Stimulated activated CD4-positive, alpha-beta T cell treated with anti-CD3 and anti-CD28 coated beads, Interleukin-12 subunit alpha, Interleukin-12 subunit beta, amount 100 ng/mL, for 24 hours (primary cell): ENCODE data around the gene PPP1R15B.

ENCODE experiments used
- DNase-seq, 2 experiments: peaks; one replicate each; pipeline ENCODE4 v3.0.0-alpha.2; 2020; ENCODE audit warnings: low read depth in 2 of 2

The PPP1R15B gene

DNA sequence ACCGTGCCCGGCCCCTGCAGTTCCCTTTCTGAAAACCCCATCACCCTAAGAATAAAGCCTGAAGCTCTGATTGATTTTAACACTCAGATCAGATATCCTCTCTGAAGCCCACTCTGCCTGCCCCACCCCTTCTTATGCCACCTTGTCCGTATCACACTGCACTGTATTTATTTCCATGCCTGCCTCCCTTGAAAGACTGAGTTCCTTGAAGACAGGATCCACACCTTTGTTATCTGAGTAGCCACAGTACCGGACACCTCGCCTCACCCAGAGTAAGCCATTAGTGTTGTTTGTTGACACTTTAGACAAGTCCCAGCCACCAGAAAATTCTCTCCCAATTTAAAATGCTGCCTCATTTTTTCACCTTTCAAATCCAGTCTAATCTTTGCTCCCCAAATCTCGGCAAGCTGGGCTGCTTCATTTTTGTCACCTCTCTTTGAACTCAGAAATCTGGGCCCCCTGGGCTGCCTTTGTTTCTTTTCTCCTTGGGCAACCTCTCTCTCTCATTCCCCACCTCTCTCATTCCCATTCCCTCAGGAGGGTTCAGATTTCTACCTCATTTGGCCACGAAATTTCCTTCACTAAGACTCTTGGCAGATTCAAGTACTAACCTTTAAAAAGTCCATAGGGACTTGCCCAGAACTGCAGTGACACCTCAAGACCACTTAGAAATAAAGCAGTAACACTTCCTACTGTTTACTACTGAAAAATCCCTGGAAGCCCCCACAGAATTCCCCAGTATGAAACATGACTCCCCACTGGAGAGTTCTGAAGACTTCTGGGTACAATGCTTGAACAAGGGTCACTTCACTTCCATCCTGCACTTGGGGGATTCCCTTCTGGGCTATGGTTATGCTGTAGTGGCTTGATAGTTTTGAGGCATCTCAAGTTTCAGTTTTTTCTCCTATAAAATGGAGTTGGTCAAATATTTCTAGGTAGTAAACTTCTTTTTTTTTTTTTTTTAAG is 8.7 kb upstream of the PPP1R15B start:
- no peak for DNase-seq

DNA sequence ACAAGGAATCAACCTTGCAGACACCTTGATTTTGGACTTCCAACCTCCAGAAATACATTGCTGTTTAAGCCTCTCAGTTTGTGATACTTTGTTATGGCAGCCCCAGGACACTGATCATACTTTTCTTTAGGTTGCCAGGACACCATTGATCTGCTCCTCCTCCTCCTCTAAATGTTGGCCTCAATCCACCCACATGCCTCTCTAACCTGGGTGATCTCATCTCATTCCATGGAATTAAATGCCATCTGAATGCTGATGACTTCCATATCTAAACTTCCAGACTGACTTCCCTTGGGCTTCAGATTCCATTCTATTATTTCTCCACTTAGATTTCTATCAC is 7.4 kb upstream of the PPP1R15B start:
- DNase-seq: no peak

DNA sequence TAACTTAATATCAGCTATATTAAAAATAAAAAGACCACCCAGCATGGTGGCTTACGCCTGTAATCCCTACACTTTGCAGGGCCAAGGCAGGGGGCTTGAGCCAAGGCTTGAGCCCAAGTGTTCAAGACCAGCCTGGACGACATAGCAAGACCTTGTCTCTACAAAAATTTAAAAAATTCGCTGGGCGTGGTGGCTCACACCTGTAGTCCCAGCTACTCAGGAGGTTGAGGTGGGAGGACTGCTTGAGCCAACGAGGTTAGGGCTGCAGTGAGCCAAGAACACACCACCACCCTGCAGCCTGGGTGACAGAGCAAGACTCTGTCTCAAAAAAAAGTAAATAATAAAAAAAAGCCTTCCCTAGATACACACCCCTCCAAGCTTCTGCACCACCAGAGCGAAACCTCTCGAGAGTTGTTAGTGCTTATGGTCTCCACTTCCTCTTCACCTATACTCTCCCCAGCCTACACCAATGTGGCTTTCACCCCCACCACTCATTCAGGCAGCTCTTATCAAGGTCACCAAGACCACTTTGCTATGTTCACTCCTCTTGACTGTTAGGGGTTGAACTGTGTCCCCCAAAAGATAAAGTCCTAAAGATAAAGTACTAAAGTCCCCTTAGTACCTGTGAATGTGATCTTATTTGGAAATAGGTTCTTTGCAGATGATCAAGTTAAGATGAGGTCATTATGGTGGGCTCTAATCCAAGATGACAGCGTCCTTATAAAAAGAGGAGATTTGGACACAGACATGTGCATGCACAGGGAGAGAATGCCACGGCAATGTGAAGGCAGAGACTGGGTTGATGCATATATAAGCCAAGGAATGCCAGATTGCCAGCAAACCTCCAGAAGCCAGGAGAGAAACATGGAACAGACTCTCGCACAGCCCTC is 6.8 kb upstream of the PPP1R15B start:
- no peak for DNase-seq

DNA sequence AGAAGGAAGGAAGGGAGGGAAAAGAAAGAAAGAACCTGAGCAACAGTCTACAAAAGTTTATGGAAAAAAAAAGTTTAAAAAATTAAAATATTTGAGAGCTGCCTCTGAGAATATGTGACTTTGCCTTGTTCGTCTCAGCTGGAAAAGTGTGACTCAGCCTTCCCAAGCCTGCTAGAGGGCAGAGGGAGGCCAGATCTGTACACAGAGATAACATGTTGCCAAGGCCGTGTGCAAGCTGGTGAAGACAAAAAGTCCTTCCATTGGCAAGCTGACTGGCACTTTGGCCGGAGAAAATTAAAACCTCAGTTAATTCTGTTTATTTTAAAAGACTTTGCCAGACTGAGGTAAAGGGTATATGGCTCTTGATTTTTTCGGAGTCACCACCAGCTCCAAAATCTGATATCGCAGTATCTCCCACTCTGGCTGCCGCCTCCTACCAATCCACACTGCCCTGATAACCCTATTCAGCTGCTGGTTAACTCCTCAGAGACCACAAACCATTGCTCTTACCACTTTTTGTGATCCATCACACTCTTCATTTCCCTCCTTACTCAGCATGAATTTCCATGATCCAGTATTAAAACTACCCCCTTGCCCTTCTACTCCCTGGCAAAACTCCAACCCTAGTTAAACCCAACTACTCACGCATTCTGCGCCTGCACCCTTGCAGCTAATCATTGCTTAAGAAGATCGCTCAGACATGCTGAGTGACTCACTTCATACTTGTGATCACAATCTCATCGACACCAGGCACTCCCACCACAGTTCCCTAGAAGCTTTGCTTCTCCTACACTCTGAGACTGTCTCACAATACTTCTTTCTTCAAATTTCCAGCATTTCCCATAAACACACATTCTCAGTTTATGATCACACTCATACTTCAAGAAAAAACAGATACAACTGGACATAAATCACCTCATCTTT is 5.7 kb upstream of the PPP1R15B start:
- no peak for DNase-seq

DNA sequence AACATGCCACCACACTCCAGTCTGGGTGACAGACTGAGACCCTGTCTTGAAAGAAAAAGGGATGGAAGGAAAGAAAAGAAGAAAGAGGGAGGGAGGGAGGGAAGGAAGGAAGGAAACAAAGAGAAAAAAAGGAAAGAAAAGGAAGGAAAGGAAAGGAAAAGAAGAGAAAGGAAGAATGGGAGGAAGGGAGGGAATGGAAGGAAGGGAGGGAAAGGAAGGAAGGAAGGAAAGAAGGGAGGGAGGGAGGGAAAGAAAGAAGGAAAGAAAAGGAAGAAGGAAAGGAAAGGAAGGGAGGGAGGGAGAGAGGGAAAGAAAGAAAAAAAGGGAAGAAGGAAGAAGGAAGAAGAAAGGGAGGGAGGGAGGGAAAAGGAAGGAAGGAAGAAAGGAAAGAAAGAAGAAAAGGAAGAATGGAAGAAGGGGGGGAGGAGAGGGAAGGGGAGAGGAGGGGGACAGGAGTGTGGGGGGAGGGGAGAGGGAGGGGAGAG is 5.0 kb upstream of the PPP1R15B start:
- DNase-seq: no peak

DNA sequence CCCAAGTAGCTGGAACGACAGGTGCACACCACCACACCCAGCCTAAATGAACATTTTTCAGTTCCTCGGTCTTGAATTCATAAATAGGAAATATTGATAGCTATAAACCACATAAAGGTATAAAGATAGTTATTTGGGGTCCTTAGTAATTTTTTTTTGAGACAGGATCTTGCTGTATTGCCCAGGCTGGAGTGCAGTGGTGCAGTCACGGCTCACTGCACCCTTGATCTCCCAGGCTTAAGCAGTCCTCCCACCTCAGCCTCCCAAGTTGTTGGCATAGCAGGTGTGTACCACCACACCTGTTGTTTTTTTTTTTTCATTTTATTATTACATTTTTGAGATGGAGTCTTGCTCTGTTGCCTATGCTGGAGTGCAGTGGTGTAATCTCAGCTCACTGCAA is 3.7 kb upstream of the PPP1R15B start:
- DNase-seq: no peak

DNA sequence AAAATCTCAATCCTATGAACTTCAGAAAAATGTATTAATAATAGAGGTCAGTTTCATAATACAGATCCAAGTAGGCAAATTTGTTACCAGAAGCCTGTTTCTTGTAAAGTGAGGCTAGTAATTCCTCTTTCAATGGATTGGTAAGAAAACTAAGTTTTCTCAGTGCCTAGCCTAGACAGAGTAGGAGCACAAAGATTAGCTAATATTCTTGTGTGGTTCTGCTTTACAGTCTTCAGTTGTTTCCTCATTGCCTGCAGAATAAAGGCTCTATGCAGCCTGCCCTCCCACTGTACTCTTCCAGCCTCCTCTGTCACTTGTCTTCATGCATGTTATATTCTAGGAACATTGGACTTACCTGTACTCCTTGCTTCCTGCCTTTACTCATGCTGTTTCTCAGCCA is 2.4 kb upstream of the PPP1R15B start:
- no peak for DNase-seq

DNA sequence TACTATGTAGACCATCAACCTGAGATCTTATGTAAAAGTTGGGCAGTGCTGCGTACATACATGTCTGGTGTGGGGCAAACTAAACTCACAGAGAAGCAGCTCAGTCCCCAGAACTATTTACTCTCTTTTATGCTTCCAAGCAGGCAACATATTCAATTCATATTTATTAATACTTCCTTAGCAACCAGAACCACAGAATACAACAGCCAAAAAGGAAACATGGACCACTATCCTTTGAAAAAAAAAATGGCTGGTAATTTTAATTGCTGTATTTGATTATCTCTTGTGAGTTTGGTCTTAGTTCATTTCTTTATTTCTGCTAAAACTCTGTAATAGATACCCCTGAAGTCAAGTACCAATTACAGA is 1.5 kb upstream of the PPP1R15B start:
- no peak for DNase-seq

DNA sequence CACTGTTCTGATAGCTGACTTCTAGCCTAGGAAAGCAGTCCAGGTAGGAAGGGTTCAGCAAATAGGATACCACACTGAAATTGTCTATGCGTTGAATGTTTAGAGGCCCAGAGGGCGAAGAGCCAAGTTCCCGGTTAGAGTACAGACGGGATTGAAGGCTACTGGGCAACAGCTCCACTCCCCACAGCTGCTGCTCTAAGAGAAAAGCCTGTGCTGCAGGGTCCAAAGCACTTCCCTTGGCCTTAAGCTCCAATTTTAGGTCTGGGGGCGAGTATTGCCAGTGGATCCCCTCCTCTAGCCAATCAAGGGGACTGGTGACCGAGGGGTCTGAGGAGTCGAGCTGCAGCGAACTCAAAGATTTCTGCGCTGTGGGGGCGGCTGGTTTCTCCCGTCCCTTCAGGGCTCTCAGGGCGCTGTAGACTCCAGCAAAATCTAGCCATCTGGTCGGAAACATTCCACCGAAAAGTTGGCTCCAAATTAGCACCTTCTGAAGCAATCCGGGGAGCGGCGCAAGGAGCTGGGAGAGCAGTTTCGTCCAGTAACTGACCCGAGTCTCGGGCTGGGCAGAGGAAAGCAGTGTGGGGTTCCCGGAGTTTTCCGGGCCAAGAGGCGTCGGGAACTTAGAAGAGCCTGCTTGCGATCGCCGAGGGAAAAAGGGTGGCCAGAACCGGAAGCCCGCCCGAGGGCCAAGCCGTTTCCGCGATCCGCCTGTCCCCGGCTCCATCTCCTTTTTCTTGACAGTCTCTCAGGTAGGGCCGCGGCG is 748 bp downstream of the PPP1R15B start:
- no peak for DNase-seq

DNA sequence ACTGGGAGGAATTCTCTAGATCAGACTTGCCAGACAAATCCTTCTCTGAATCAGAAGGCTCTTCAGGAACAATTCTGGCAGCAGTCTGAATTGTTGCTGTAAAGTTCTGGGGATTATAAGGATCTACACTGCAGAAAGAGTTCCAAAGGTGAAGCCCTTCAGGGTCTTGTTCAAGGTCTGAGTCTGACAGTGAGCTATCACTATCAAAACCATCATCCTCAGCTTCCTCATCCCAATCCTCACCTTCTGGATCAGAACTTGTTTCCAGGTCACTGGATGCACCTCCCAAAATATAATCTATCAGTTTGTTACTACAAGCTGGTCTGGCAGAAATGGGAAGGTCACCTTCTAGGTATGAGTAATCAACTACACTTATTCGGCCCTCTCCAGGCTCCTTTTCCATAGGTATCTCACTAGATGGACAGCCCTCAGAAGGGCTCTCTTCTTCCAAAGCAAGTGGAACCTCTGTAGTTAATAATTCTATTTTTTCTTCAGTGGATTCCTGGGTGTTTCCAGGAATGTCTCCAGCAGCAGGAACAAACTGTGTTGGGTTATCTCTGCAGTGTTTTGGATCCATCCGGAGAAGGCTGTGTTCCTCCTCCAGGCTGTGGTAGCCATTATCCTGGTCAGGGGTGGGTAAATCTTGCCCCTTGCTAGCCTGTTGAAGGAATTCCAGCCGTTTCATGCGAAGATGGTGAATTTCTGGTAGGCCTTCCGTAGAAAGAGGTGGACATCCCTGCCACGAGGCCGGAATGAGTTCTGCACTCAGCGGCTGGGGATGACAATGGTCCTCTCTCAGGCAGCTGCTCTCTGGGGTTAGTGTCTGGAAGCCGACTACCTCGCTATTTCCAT is 1.6 kb downstream of the PPP1R15B start:
- DNase-seq: no peak

DNA sequence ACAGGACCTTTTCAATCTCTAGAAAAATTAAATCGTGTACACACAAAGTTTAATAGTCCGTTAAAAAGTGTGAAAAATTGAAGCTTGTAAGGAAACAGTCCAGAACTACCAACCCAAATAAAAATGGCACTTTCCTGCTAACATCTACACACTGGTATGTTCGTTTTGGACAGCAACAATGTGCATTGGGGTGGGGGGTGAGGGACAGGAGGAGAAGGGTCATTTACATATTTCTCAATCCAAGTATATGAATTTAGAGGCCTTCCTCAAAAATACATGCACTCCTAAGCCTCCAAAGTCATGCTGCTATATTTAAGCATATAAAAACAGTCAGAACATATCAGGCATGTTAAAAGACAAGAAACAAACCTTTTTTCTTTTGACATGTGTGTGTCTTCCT is 2.5 kb downstream of the PPP1R15B start:
- no peak for DNase-seq

DNA sequence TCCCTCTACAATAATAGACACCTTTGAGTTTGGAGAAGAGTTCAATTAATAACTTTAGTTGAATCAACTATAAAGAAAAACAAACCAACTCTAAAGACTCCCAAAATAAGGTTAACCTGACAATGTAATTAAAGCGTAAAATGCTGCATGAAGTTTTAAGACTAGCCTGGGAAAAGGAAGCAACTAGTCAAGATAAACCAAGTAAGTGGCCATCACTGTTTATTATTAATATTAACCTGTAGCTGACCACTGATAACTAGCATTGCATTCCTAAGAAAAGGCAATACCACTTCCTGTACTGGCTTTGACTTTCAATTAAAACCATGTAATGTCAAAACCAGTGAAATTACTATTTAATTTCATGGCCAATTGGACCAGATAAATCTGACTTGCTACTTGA is 3.0 kb downstream of the PPP1R15B start:
- no peak for DNase-seq

DNA sequence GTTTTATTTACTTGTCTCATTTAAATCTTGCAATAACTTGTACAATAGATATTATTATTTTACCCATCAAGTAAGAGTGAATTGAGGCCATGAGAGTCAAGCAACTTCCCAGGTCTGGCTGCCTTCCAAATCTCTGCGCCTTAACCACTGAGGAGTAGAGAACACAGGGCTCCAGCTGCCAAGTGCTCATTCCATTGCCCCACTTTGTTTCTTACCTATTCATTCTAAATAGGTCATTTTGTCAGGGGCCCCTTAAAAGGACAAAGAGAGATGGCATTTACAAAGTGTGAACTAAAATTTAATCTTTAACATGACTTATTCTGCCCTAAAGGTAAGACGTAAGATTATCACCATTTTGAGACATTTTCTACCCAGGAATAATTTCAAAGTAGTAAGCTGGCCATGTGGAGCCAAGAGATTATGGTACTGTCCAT is 3.5 kb downstream of the PPP1R15B start:
- DNase-seq: no peak

DNA sequence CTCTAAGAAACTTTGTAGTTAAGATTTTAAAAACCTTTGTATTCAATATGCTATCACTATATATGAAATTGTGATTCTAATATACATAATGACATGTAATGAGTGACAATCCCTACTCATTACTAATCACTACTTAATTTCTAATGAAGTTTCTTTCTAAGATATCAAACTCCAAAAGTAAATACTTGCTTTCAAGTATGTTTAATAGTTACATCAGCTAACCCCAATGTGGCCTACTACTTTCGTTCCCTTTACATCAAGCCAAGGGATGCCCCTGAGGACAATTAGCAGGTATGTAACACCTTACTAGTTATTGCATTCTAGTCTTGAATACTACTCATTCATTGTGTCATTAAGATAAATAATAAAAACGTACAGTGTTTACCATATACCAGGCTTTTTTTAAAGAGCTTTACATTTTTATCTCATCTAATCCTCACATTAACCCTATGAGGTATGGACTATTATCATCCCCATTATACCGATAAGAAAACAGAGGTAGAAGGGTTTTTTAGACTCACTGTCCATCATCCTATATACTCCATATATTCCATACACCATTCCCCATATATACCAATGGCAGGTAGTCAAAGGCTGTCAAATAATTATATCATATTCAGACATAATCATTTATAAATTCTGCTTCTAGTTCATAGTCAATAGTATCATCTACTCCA is 4.2 kb downstream of the PPP1R15B start:
- no peak for DNase-seq

DNA sequence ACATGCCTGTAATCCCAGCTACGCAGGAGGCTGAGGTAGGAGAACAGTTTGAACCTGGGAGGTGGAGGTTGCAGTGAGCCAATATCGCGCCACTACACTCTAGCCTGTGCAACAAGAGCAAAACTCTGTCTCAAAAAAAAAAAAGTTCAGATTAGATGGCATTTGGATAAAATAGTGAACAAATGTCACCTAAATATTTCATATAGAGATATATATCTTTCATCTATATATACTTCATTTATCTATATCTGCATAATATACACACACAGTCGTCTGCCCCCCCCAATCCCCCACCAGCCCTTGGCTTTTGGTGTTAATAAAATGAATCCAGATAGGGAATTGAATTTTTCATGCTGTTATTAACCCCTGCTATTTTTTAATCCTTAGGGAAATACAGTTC is 5.0 kb downstream of the PPP1R15B start:
- no peak for DNase-seq

DNA sequence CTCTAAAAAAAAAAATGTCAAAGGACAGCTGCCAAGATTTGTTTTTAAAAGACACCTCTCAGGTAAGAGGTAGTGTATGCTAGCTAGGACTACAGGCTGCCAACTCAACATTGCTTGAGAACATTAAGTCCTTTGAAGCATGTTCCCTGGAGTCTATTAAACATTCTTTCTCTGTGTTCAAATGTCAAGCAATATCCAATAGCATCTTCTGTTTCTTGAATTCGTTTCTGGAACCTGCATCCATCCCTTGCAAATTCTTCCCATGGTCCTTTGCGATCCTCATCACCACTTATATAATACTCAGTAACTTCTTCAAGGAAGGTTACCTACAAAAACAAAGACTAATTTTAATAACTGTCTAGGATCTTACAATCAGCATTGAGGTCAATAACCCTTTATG is 5.6 kb downstream of the PPP1R15B start:
- no peak for DNase-seq

DNA sequence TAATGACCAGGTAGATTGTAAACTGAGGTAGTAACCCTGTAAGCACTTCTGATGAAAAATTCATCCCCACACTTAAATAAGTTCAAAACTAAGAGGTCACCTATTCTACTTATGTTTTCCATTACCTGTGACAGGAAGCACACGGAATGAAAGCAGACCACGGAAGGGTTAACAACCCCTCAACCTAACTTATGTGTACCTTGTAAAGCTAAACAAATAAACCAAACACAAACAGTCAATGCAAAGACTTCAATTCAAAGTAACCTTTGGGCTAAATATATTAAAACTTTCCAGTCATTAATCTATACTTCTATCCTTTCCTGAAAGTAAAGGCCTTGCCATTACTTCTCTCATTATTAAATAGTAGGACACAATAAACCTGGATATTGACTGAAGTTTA is 7.0 kb downstream of the PPP1R15B start:
- DNase-seq: no peak

DNA sequence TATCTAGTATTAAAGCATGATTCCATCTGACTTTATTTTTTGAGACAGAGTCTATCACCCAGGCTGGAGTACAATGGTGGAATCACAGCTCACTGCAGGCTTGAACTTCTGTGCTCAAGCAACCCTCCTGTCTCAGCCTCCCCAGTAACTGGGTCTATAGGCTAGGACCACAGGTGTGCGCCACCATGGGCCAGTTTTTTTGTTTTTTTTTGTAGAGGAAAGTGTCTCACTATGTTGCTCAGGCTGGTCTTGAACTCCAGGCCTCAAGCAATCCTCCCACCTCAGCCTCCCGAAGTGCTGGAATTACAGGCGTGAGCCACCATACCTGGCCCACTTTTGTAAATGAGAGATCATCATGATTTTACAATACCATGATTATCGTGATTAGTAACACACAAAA is 9.2 kb downstream of the PPP1R15B start:
- DNase-seq: no peak

DNA sequence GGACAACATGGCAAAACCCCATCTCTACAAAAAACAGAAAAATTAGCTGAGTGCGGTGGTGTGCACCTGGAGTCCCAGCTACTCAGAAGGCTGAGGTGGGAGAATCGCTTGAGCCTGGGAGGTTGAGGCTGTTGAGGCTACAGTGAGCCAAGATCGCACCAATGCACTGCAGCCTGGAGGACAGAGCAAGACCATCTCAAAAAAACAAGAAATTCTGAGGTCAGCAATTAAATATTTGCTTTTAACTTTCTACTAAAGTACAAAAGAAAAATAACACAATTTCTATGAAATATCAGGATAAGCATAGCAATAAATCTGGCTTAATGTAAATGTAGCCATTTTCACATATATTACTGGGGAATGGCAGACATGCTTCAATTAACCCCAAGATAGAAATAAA is 9.9 kb downstream of the PPP1R15B start:
- DNase-seq: no peak
